HG03108 (cell line): ENCODE data around the gene CD59.
"Not testable (repeated sequence)": the region's sequence is repeated elsewhere in the genome, so short reads cannot be mapped to it uniquely, and the experiment has no call there.

ENCODE experiments used
- ATAC-seq: cut with Tn5 transposase; IDR thresholded peaks from one replicate; pipeline ENCODE4 v1.9.1; 2021; ENCODE audit warnings: moderate library complexity; ENCODE audit not compliant: unreplicated experiment

CD59 gene

GRCh38 chr11:33669598-33670249 lies 66.5 kb downstream of the CD59 start:
- no peak for ATAC-seq

- no peak for ATAC-seq
Measured at GRCh38 chr11:33668951-33669596, 67.1 kb downstream of the CD59 start.

- no peak for ATAC-seq
Measured at GRCh38 chr11:33668468-33668825, 67.8 kb downstream of the CD59 start.

- ATAC-seq, result no peak
Measured at GRCh38 chr11:33667819-33668467, 68.3 kb downstream of the CD59 start.

GRCh38 chr11:33665350-33666106 lies 70.7 kb downstream of the CD59 start:
- no peak for ATAC-seq

- ATAC-seq, result no peak
Measured at GRCh38 chr11:33664827-33665226, 71.4 kb downstream of the CD59 start.

- no peak for ATAC-seq
Measured at GRCh38 chr11:33664166-33664565, 72.1 kb downstream of the CD59 start.

- ATAC-seq, result no peak
Measured at GRCh38 chr11:33663121-33663520, 73.1 kb downstream of the CD59 start.

- not testable (repeated sequence) for ATAC-seq
Measured at GRCh38 chr11:33661526-33661925, 74.7 kb downstream of the CD59 start.

- no peak for ATAC-seq
Measured at GRCh38 chr11:33660962-33661361, 75.3 kb downstream of the CD59 start.

GRCh38 chr11:33659370-33660139 lies 76.7 kb downstream of the CD59 start:
- ATAC-seq, result no peak

- ATAC-seq, result no peak
Measured at GRCh38 chr11:33658195-33658900, 77.9 kb downstream of the CD59 start.

- ATAC-seq, result no peak
Measured at GRCh38 chr11:33657757-33658156, 78.5 kb downstream of the CD59 start.

- no peak for ATAC-seq
Measured at GRCh38 chr11:33656768-33657167, 79.5 kb downstream of the CD59 start.

- ATAC-seq, result no peak
Measured at GRCh38 chr11:33655842-33656600, 80.2 kb downstream of the CD59 start.

- no peak for ATAC-seq
Measured at GRCh38 chr11:33654594-33654993, 81.6 kb downstream of the CD59 start.
